HepG2 (cell line): ENCODE data around the gene CEBPB. TPM values are rescaled to one million over a fixed set of nuclear protein-coding genes. Genes with fewer than 3 reads are reported as not detected.

Experiments
- ARID4A ChIP-seq: sonication (generic); formaldehyde crosslinking; IDR thresholded peaks from 2 replicates; pipeline ENCODE4 v1.5.0; 2020; ENCODE audit warnings: mild to moderate bottlenecking, missing genetic modification reagents, borderline replicate concordance
- BRF2 ChIP-seq: sonication (generic); formaldehyde crosslinking; IDR thresholded peaks from 2 replicates; pipeline ENCODE4 v1.8.1; 2022; ENCODE audit warnings: mild to moderate bottlenecking, missing genetic modification reagents
- EEA1 ChIP-seq: sonication (generic); formaldehyde crosslinking; IDR thresholded peaks from 2 replicates; pipeline ENCODE4 v1.5.1; 2020; ENCODE audit warnings: mild to moderate bottlenecking, missing genetic modification reagents, borderline replicate concordance
- ETV6 ChIP-seq: sonication (generic); formaldehyde crosslinking; conservative IDR thresholded peaks from 2 replicates; pipeline ENCODE4 v1.4.0; 2020; ENCODE audit warnings: missing genetic modification reagents
- FOXA1 ChIP-seq, 2 experiments: fragments of 450-650 bp in 1 of 2; sonication (generic) in 1 of 2; formaldehyde crosslinking in 1 of 2; IDR thresholded peaks; 2 replicates each; pipeline versions ENCODE4 v1.4.0 to v1.6.1; 2016 to 2020; ENCODE audit warnings: missing genetic modification reagents in 1 of 2
- HNRNPL ChIP-seq: fragments of 200-400 bp; formaldehyde crosslinking; IDR thresholded peaks from 2 replicates; pipeline ENCODE4 v1.6.1; 2017; ENCODE audit warnings: mild to moderate bottlenecking, low read depth, low read length
- KLF9 ChIP-seq: IDR thresholded peaks from 2 replicates; pipeline ENCODE4 v1.6.1; 2016; ENCODE audit warnings: low read depth
- MLX ChIP-seq: IDR thresholded peaks from 2 replicates; pipeline ENCODE4 v1.6.1; 2016
- NR0B2 ChIP-seq: sonication (generic); formaldehyde crosslinking; IDR thresholded peaks from 2 replicates; pipeline ENCODE4 v1.4.0; 2020; ENCODE audit warnings: mild to moderate bottlenecking, missing genetic modification reagents
- SALL1 ChIP-seq: sonication (generic); formaldehyde crosslinking; IDR thresholded peaks from 2 replicates; pipeline ENCODE4 v1.8.0; 2022; ENCODE audit warnings: mild to moderate bottlenecking, missing genetic modification reagents
- SMARCC2 ChIP-seq: fragments of 450-650 bp; IDR thresholded peaks from 2 replicates; pipeline ENCODE4 v1.6.1; 2017; ENCODE audit warnings: antibody characterized with exemption, mild to moderate bottlenecking
- ZBTB25 ChIP-seq: IDR thresholded peaks from 2 replicates; pipeline ENCODE4 v1.6.1; 2018; ENCODE audit warnings: missing genetic modification reagents
- ZBTB33 ChIP-seq: sonication (generic); formaldehyde crosslinking; IDR thresholded peaks from 2 replicates; pipeline ENCODE4 v1.4.0; 2020; ENCODE audit warnings: missing genetic modification reagents
- ZBTB38 ChIP-seq: sonication (generic); formaldehyde crosslinking; IDR thresholded peaks from 2 replicates; pipeline ENCODE4 v1.5.1; 2020; ENCODE audit warnings: mild to moderate bottlenecking, missing genetic modification reagents
- ZNF264 ChIP-seq: sonication (generic); formaldehyde crosslinking; IDR thresholded peaks from 2 replicates; pipeline ENCODE4 v1.4.0; 2020; ENCODE audit warnings: missing genetic modification reagents
- ZNF3 ChIP-seq: IDR thresholded peaks from 2 replicates; pipeline ENCODE4 v1.7.0; 2017; ENCODE audit warnings: inconsistent platforms
- ZNF572 ChIP-seq: sonication (generic); formaldehyde crosslinking; IDR thresholded peaks from 2 replicates; pipeline ENCODE4 v1.5.1; 2020; ENCODE audit warnings: mild to moderate bottlenecking, missing genetic modification reagents
- ZNF782 ChIP-seq: sonication (generic); formaldehyde crosslinking; IDR thresholded peaks from 2 replicates; pipeline ENCODE4 v1.4.0; 2020; ENCODE audit warnings: missing genetic modification reagents, mild to moderate bottlenecking, borderline replicate concordance
- polyA plus RNA-seq, 8 experiments: library from polyadenylated mRNA; depleted of rRNA in 3 of 8; stranded (reverse) in 7 of 8; unstranded in 1 of 8; fragments of >200 nt; fragmentation: Illumina TruSeq in 4 of 8; extraction: Trizol in 4 of 8; gene quantifications; 2 replicates each; pipeline versions ENCODE4 v1.2.1 to v1.2.3, GENCODE V29; 2011 to 2016; ENCODE audit warnings: low read depth in 4 of 8, missing spikeins in 1 of 8, mixed read lengths in 1 of 8; ENCODE audit not compliant: insufficient read depth in 1 of 8
- total RNA-seq, 5 experiments: library from RNA; depleted of rRNA; stranded (reverse); fragments of >200 nt; fragmentation: Illumina TruSeq; extraction: Trizol; gene quantifications; 2 replicates each; pipeline ENCODE4 v1.2.3, GENCODE V29; 2016; ENCODE audit warnings: low read depth in 1 of 5

Gene CEBPB
- total and polyA plus RNA-seq, 2 of the 13 experiments (the other 11 are each of a cell fraction or from before 2014, with no cell fraction given): 18.5 to 28.2 TPM

GRCh38 chr20:50193836-50194421, 3.3 kb downstream of the CEBPB start (continued):
- TF ChIP-seq ARID4A (no peak; the same call in 1 of the 2 replicates), EEA1 (CRISPR knock-in tag) (0 out of 2 replicates have a peak, but pooled peaks have one; percentile 34), NR0B2 (peak; percentile 74), ZBTB33 (peak; percentile 75), ZNF264 (CRISPR knock-in tag) (no peak), ZNF3 (CRISPR knock-in tag) (0 out of 2 replicates have a peak, but pooled peaks have one; percentile 43), SALL1 (CRISPR knock-in tag) (peak; percentile 35; the same call in 1 of the 2 replicates), ZBTB38 (CRISPR knock-in tag) (peak; percentile 91; the same call in 1 of the 2 replicates), HNRNPL (peak; percentile 73; the same call in 1 of the 2 replicates), ZNF782 (CRISPR knock-in tag) (peak; percentile 74), MLX (CRISPR knock-in tag) (no peak), FOXA1 (IDR thresholded peaks at IDR 0.05) (no peak), FOXA1 (CRISPR knock-in tag; IDR thresholded peaks at IDR 0.05) (no peak), SMARCC2 (no peak), ZBTB25 (CRISPR knock-in tag) (peak; percentile 56; the same call in 1 of the 2 replicates), BRF2 (no peak), ETV6 (CRISPR knock-in tag) (no peak), ZNF572 (no peak), KLF9 (CRISPR knock-in tag) (no peak)
